ENCODE data around the gene UNC13B. TPM values are rescaled to one million over a fixed set of nuclear protein-coding genes. Genes with fewer than 3 reads are reported as not detected.

UNC13B gene
- total and polyA plus RNA-seq, 9 of the 15 experiments (the other 6 are each of a cell fraction or from before 2014, with no cell fraction given): 2.4 to 11.5 (median 8.6) TPM

DNA sequence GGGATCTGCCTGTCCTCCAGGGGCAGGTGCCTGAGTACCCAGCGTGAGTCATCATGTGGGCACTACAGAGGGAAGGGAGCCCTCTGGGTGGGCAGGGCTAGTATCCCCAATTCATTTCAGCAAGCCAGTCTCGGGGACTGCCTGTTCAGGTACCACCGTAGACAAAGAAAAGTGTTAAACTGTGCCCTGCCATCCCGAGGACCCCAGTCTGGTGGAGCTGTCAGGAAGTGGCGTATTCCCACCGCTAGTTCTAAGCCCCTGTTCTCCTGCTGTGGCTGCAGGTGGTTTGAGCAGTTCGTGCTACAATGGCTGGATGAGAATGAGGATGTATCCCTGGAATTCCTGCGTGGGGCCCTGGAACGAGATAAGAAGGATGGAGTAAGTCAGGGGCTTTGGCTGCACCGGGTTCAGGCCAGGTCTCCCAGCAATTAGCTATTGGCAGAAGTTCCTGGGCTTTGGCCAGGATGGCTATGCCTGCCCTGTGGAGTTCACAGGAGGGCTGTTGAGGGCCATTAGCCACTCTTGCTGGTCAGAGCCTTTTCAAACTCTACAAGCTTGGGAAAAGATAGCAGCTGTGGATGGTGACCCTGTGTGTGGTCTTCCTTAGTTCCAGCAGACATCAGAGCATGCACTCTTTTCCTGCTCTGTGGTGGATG lies 234.9 kb downstream of the UNC13B start:
- Histone ChIP-seq H3K9me3 (replicated peaks; ENCODE audit: control insufficient read depth, insufficient read depth, low read depth, low read length) (no peaks in the 10 kb centered on the region), H3K27ac (ENCODE audit: extremely low read depth, low read depth, low read length) (no peak overlapping the region), H3K27me3 (ENCODE audit: control insufficient read depth in 2 of 2, insufficient read depth in 2 of 2, low read length in 2 of 2) (no peaks in the 10 kb centered on the region), H3K9ac (ENCODE audit: insufficient read depth in 1 of 2, low read depth in 2 of 2, low read length in 2 of 2) (no peak overlapping the region), H3K9me1 (ENCODE audit: control insufficient read depth, insufficient read depth, low read length) (no peaks in the 10 kb centered on the region), H3K4me1 (replicated peaks in 1 of 2; ENCODE audit: control insufficient read depth in 2 of 2, insufficient read depth in 2 of 2, low read length in 2 of 2) (no peaks in the 10 kb centered on the region), H3K79me2 (ENCODE audit: control insufficient read depth, insufficient read depth, low read length) (no peaks in the 10 kb centered on the region), H2AFZ (ENCODE audit: low read depth, low read length) (no peak overlapping the region), H4K20me1 (replicated peaks; ENCODE audit: control insufficient read depth, insufficient read depth, low read length) (no peaks in the 10 kb centered on the region), H3K36me3 (ENCODE audit: control insufficient read depth, insufficient read depth, low read length) (0 out of 3 replicates have a peak, but pooled peaks cover 2% of the 10 kb centered on the region), H3K4me3 (no peak overlapping the region), H3K4me2 (ENCODE audit: insufficient read depth, low read length) (no peak overlapping the region)
- BruUV-seq (replicated peaks): no TSS peak
- ATAC-seq (no peak), FAIRE-seq (no peak), DNase-seq (ENCODE audit: extremely low read depth in 1 of 4, low spot score in 3 of 4) (no peak)
- POLR2A ChIA-PET: interaction anchor here (1.0 to 1.2 kb wide), 2 partner anchors 9 to 21 kb away, joined by 3 to 5 read pairs; no protein-coding TSS in a partner anchor
- CTCF ChIA-PET (ENCODE audit: low intra/inter-chr PET ratio): no interaction called here
- WGBS (ENCODE audit: insufficient coverage, low coverage, missing lambda C conversion rate): 49% methylated on average over 10 of the region's 10 CpGs
- TF ChIP-seq ZNF217 (CRISPR knock-in tag; IDR thresholded peaks at IDR 0.05) (no peak), SAFB2 (IDR thresholded peaks at IDR 0.05; ENCODE audit: borderline replicate concordance, low read depth, low read length, severe bottlenecking) (no peak)
- in situ Hi-C loops (cut with MboI): no loop called here
- intact Hi-C loops (cut with micrococcal nuclease): no loop called here

DNA sequence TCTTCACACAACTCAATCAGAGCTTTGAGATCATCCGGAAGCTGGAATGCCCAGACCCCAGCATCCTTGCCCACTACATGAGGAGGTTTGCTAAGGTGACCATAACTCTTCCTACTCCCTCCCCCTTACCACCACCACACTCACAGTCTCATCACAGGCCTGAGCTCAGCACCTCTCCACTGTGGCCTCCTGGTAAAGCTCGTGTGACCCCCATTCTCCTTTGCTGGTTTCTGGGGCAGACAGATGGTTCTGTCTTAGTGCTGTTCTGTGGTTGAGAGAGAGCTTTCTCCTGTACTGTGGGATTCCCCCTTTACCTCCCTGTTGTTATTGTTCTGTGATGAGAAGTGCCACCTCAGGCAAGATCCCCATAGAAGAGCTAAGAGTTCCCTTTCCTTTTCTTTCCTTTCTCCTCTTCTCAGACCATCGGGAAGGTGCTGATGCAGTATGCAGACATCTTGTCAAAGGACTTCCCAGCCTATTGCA lies 235.4 kb downstream of the UNC13B start:
- 20% methylated on average over 2 of the region's 3 CpGs for WGBS (ENCODE audit: insufficient coverage, low coverage, missing lambda C conversion rate)
- Histone ChIP-seq H3K27me3 (ENCODE audit: control insufficient read depth in 2 of 2, insufficient read depth in 2 of 2, low read length in 2 of 2) (no peaks in the 10 kb centered on the region), H3K9me1 (ENCODE audit: control insufficient read depth, insufficient read depth, low read length) (no peaks in the 10 kb centered on the region), H3K4me3 (no peak overlapping the region), H3K36me3 (ENCODE audit: control insufficient read depth, insufficient read depth, low read length) (0 out of 3 replicates have a peak, but pooled peaks cover 2% of the 10 kb centered on the region), H4K20me1 (replicated peaks; ENCODE audit: control insufficient read depth, insufficient read depth, low read length) (no peaks in the 10 kb centered on the region), H3K27ac (ENCODE audit: extremely low read depth, low read depth, low read length) (no peak overlapping the region), H3K9ac (ENCODE audit: insufficient read depth in 1 of 2, low read depth in 2 of 2, low read length in 2 of 2) (no peak overlapping the region), H3K9me3 (replicated peaks; ENCODE audit: control insufficient read depth, insufficient read depth, low read depth, low read length) (no peaks in the 10 kb centered on the region), H2AFZ (ENCODE audit: low read depth, low read length) (no peak overlapping the region), H3K4me2 (ENCODE audit: insufficient read depth, low read length) (no peak overlapping the region), H3K79me2 (ENCODE audit: control insufficient read depth, insufficient read depth, low read length) (no peaks in the 10 kb centered on the region), H3K4me1 (replicated peaks in 1 of 2; ENCODE audit: control insufficient read depth in 2 of 2, insufficient read depth in 2 of 2, low read length in 2 of 2) (no peaks in the 10 kb centered on the region)
- intact Hi-C loops (cut with micrococcal nuclease) (no loop called here), in situ Hi-C loops (cut with MboI) (no loop called here)
- FAIRE-seq (no peak), ATAC-seq (no peak), DNase-seq (ENCODE audit: extremely low read depth in 1 of 4, low spot score in 3 of 4) (no peak)
- ChIA-PET CTCF (ENCODE audit: low intra/inter-chr PET ratio) (no interaction called here), POLR2A (interaction anchor here (1.0 to 1.3 kb wide), 3 partner anchors 8 to 27 kb away, joined by 3 to 5 read pairs (median 4); no protein-coding TSS in a partner anchor)
- no peak for TF ChIP-seq ETV1 (tag; conservative IDR thresholded peaks at IDR 0.05; ENCODE audit: low read depth)
- TF ChIP-seq, protein P1, sequence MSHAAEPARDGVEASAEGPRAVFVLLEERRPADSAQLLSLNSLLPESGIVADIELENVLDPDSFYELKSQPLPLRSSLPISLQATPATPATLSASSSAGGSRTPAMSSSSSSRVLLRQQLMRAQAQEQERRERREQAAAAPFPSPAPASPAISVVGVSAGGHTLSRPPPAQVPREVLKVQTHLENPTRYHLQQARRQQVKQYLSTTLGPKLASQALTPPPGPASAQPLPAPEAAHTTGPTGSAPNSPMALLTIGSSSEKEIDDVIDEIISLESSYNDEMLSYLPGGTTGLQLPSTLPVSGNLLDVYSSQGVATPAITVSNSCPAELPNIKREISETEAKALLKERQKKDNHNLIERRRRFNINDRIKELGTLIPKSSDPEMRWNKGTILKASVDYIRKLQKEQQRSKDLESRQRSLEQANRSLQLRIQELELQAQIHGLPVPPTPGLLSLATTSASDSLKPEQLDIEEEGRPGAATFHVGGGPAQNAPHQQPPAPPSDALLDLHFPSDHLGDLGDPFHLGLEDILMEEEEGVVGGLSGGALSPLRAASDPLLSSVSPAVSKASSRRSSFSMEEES (CRISPR knock-in tag; IDR thresholded peaks at IDR 0.05): no peak
- TF ChIP-seq NUFIP1 (IDR thresholded peaks at IDR 0.05; ENCODE audit: partially characterized antibody): no peak
- BruUV-seq (replicated peaks): no TSS peak
